Omental fat pad (tissue), 4 donors: ENCODE measurements around the gene PRPF31. TPM values are rescaled to one million over a fixed set of nuclear protein-coding genes. Genes with fewer than 3 reads are reported as not detected.
"Not testable (repeated sequence)": the region's sequence is repeated elsewhere in the genome, so short reads cannot be mapped to it uniquely, and the experiment has no call there.

ENCODE experiments used
- ATAC-seq: fragments of 150-250 bp; one replicate; pipeline ENCODE4 v1.9.1; 2016; ENCODE audit warnings: mild to moderate bottlenecking, moderate library complexity; ENCODE audit not compliant: low FRiP score
- DNase-seq: peaks from one replicate; pipeline ENCODE4 v3.0.0-alpha.2; 2019; ENCODE audit warnings: low spot score
- total RNA-seq, 4 donors: library from RNA; depleted of rRNA; stranded (reverse); fragments of >200 nt; gene quantifications; one replicate each; pipeline ENCODE4 v1.1.0, GENCODE V29; 2016
- TF ChIP-seq, protein P1 (sequence below), 3 donors: fragments of 450-650 bp; IDR thresholded peaks; one replicate each; pipeline ENCODE4 v1.5.1; 2016 to 2017; ENCODE audit warnings: antibody characterized with exemption in 3 of 3, mild to moderate bottlenecking in 3 of 3, moderate library complexity in 2 of 3

The PRPF31 gene
- total RNA-seq, 4 donors from 2014 or later, result 33.8 to 50.1 (median 39.7) TPM

DNA sequence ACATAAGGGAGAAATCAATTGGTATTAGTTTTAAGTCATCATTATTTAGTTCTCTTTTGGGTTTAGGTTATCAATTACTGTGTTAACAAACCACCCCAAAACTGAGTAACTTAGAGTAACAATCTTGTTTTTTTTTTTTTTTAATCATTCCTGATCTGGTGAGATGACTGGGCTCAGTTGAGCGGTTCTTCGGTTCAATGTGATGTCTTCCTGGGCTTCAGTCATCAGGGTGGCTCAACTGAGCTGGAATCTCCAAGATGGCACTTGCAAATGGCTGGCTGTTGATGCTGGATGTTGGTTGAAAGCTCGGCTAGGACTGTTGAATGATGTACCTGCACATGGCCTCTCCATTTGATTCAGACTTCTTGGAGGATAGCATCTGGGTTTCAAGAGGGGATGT, 31.1 kb upstream of the PRPF31 start:
- ATAC-seq (no peak), DNase-seq (no peak)
- TF ChIP-seq, protein P1, sequence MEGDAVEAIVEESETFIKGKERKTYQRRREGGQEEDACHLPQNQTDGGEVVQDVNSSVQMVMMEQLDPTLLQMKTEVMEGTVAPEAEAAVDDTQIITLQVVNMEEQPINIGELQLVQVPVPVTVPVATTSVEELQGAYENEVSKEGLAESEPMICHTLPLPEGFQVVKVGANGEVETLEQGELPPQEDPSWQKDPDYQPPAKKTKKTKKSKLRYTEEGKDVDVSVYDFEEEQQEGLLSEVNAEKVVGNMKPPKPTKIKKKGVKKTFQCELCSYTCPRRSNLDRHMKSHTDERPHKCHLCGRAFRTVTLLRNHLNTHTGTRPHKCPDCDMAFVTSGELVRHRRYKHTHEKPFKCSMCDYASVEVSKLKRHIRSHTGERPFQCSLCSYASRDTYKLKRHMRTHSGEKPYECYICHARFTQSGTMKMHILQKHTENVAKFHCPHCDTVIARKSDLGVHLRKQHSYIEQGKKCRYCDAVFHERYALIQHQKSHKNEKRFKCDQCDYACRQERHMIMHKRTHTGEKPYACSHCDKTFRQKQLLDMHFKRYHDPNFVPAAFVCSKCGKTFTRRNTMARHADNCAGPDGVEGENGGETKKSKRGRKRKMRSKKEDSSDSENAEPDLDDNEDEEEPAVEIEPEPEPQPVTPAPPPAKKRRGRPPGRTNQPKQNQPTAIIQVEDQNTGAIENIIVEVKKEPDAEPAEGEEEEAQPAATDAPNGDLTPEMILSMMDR (IDR thresholded peaks at IDR 0.05), result no peak

DNA sequence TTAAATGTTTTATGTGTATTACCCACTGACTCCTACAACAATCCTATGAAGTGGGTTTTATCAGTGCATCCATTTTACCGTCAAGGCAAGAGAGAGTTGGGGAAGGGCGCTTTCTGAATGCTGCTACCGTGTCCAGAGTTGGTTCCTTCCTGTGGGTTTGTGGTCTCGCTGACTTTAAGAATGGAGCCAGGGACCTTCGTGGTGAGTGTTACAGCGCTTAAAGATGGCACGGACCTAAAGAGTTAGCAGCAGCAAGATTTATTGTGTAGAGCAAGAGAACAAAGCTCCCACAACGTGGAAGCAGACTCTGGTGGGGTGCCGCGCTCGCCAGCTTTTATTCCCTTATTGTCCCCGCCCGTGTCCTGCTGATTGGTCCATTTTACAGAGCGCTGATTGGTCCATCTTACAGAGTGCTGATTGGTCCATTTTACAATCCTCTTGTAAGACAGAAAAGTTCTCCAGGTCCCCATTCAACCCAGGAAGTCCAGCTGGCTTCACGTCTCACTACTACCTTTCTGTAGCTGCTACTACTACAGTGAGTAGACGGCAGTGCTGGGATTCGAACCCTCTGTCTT, 21.0 kb upstream of the PRPF31 start:
- TF ChIP-seq, protein P1 (IDR thresholded peaks at IDR 0.05), result no peak
- ATAC-seq (no peak), DNase-seq (no peak)

DNA sequence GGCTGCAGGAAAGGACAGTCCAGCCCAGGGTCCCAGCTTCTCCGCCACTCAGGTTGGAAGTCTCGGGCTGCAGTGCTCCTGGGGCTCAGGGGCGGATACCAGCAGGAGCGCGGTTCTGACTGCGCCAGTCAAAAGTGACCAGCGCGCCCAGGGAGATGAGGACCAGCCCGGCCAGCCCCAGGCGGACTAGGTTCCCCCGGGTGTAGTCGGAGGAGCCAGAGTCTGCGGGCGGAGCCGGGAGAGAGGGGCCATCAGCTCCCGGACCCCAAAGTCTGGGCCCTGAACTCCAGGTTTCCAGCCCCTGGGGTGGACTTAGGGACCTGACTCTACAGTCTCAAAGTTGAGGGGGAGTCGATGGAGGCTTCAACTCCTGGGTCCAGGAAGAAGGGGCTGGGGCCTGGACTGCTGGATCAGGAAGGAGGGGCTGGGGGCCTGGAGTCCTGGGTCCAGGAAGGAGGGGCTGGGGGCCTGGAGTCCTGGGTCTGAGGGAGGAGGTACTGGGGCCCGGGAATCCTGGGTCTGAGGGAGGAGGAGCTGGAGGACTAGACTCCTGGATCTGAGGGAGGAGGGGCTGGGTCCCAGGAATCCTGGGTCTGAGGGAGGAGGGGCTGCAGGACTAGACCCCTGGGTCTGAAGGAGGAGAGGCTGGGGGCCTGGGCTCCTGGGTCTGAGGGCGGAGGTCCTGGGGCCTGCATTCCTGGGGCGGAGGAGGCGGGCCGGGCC, 20.3 kb upstream of the PRPF31 start:
- TF ChIP-seq, protein P1 (IDR thresholded peaks at IDR 0.05), result no peak
- ATAC-seq, result no peak
- DNase-seq, result no peak

DNA sequence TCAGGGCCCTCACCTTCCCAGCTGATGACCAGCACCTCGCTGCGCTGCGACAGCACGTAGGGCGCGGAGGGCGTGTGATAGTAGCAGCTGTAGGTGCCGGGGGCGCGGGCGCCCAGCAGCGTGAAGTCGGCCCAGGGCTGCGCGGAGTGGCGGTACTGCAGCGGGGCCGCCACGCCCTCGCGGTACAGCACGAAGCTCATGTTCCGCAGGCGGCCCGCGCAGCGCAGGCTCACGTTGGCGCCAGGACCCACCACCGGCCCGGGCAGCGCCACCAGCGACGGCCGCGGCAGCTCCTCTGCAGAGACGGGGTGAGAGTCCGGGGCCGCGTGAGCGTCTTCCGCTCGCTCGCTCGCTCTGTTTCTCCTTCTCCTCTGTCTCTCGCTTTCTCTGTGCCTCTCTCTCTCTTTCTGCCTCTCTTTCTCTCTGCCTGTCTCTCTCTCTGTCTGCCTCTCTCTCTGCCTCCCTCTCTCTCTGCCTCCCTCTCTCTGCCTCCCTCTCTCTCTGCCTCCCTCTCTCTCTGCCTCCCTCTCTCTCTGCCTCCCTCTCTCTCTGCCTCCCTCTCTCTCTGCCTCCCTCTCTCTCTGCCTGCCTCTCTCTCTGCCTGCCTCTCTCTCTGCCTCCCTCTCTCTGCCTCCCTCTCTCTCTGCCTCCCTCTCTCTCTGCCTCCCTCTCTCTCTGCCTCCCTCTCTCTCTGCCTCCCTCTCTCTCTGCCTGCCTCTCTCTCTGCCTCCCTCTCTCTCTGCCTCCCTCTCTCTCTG, 19.5 kb upstream of the PRPF31 start:
- not testable (repeated sequence) for DNase-seq
- peak; percentile 49 for ATAC-seq

DNA sequence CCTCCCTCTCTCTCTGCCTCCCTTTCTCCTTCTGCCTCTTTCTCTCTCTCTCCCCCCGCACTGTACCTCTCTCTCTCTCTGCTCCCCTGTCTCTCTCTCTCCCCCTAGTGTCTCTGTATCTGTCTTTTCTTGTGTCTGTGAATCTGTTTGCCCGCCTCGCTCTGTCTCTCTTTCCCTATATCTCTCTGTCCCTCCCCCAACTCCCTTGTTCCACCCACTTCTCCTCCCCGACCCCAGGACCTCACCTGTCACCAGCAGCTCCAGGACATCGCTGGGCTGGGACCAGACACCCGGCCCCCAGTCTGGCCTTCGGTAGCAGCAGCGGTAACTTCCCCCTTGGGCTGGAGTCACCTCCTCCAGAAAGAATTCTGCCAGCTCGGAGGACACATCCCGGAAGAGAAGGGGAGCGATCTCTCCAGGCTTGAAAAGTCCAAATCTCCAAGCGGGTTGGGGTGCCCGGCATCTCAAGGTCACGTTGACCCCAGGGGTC, 18.9 kb upstream of the PRPF31 start:
- TF ChIP-seq, protein P1 (IDR thresholded peaks at IDR 0.05), result no peak
- DNase-seq (no peak), ATAC-seq (no peak)

DNA sequence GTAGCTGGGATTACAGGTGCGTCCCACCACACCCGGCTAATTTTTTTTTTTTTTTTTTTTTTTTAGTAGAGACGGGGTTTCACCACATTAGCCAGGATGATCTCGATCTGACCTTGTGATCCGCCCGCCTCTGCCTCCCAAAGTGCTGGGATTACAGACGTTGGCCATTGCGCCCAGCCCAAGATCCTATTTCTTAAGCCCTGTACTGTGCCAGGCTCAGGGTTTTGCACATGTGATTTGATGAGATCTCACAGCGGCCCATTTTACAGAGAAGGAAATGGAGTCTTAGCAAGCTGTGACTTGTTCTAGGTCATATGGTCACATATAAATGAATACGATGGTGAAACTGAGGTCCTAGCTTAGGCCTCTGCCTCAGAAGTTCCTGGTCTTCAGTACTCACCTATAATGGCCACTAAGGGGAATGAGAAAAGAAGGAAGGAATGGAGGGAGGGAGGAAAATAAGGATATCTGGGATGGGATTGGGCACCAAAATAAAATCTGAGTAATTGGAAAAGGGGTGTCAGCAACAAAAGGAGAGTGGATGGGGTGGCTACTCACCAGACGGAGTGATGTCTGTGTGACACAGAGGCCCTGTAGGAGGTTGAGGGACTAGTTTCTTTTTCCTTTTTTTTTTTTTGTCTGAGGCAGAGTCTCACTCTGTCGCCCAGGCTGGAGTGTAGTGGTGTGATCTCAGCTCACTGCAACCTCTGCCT, 16.2 kb upstream of the PRPF31 start:
- TF ChIP-seq, protein P1 (IDR thresholded peaks at IDR 0.05), result no peak
- no peak for DNase-seq
- no peak for ATAC-seq

DNA sequence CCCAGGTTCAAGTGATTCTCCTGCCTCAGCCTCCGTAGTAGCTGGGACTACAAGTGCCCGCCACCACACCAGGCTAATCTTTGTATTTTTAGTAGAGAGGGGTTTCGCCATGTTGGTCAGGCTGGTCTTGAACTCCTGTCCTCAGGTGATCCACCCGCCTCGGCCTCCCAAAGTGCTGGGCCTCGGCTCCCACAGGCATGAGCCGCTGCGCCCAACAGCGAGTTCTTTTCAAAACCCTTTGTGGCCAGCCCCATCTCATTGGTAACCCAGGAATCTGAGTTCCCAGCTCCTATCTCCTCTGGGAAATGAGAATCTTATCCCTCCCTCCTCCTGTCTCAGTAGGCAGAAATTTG, 15.7 kb upstream of the PRPF31 start:
- DNase-seq, ATAC-seq: not testable (repeated sequence)
